PC-3 (cell line): ENCODE data around the gene MARF1.

Experiments
- CTCF ChIP-seq: fragments of 300-600 bp; sonication (generic); conservative IDR thresholded peaks from 2 replicates; pipeline ENCODE4 v1.5.1; 2017; ENCODE audit warnings: antibody characterized with exemption, low read depth, mild to moderate bottlenecking, low read length
- EZH2 ChIP-seq: fragments of 300-600 bp; sonication (generic); IDR thresholded peaks from one replicate; pipeline ENCODE4 v1.6.1; 2017; ENCODE audit warnings: antibody characterized with exemption, mild to moderate bottlenecking, low read length; ENCODE audit not compliant: unreplicated experiment
- EZH2phosphoT487 ChIP-seq: fragments of 300-600 bp; sonication (generic); IDR thresholded peaks from 2 replicates; pipeline ENCODE4 v1.6.1; 2018; ENCODE audit warnings: mild to moderate bottlenecking, antibody characterized with exemption, low read length, borderline replicate concordance

GRCh38 chr16:15636392-15636873 lies 6.5 kb downstream of the MARF1 start:
- no peak for TF ChIP-seq CTCF
- no peak for TF ChIP-seq EZH2
- TF ChIP-seq EZH2phosphoT487, result no peak
